ENCODE measurements around the gene AKT2. TPM values are rescaled to one million over a fixed set of nuclear protein-coding genes. Genes with fewer than 3 reads are reported as not detected.
A peak's percentile ranks its signal among the peaks of the same experiment; 100 is the strongest.

Gene AKT2
- total RNA-seq, 1 experiment from 2014 or later = 146 TPM

GRCh38 chr19:40236366-40236765 is 48.8 kb downstream of the AKT2 start:
- DNase-seq (ENCODE audit: low spot score) = no peak
- TF ChIP-seq CTCF (conservative IDR thresholded peaks at IDR 0.05; ENCODE audit: low read depth, low read length) (no peak), EZH2 (IDR thresholded peaks at IDR 0.05; ENCODE audit: borderline replicate concordance, low read depth, low read length, poor library complexity, severe bottlenecking) (no peak)
- Histone ChIP-seq H3K4me1 (ENCODE audit: insufficient read depth, low read length, poor library complexity, severe bottlenecking) (no peaks in the 10 kb centered on the region), H3K27ac (ENCODE audit: low read depth, low read length, poor library complexity, severe bottlenecking) (no peak overlapping the region), H3K27me3 (replicated peaks; ENCODE audit: insufficient read depth, low read depth, low read length, poor library complexity) (no peaks in the 10 kb centered on the region), H3K36me3 (ENCODE audit: insufficient read depth, low read length, poor library complexity, severe bottlenecking) (peaks cover 35% of the 10 kb centered on the region), H3K9me3 (ENCODE audit: low read depth, low read length, poor library complexity, severe bottlenecking) (no peaks in the 10 kb centered on the region), H3K4me3 (ENCODE audit: low read depth, low read length, poor library complexity, severe bottlenecking) (no peak overlapping the region)
- ChIA-PET POLR2A (ENCODE audit: low non-redundant PET) (no interaction called here), CTCF (no interaction called here)
- intact Hi-C loops (cut with micrococcal nuclease; ENCODE audit: unreplicated experiment) = no loop called here
- no TSS peak for BruUV-seq (replicated peaks)

- ChIA-PET POLR2A (ENCODE audit: low non-redundant PET) (no interaction called here), CTCF (no interaction called here)
These were observed 49.2 kb downstream of the AKT2 start for GRCh38 chr19:40236026-40236355.

GRCh38 chr19:40235238-40236025 is 49.7 kb downstream of the AKT2 start:
- H3K27me3 ChIP-seq (replicated peaks; ENCODE audit: insufficient read depth, low read depth, low read length, poor library complexity) = no peaks in the 10 kb centered on the region
- H3K9me3 ChIP-seq (ENCODE audit: low read depth, low read length, poor library complexity, severe bottlenecking) = no peaks in the 10 kb centered on the region
- no peak for DNase-seq (ENCODE audit: low spot score)
- H3K36me3 ChIP-seq (ENCODE audit: insufficient read depth, low read length, poor library complexity, severe bottlenecking) = peaks cover 35% of the 10 kb centered on the region
- peaks cover 3% of the 10 kb centered on the region for H3K4me1 ChIP-seq (ENCODE audit: insufficient read depth, low read length, poor library complexity, severe bottlenecking)
- no peak overlapping the region for H3K27ac ChIP-seq (ENCODE audit: low read depth, low read length, poor library complexity, severe bottlenecking)
- intact Hi-C loops (cut with micrococcal nuclease; ENCODE audit: unreplicated experiment) = no loop called here
- POLR2A ChIA-PET (ENCODE audit: low non-redundant PET) = no interaction called here
- CTCF ChIA-PET = no interaction called here
- peak; percentile 36 for TF ChIP-seq CTCF (conservative IDR thresholded peaks at IDR 0.05; ENCODE audit: low read depth, low read length)
- TF ChIP-seq EZH2 (IDR thresholded peaks at IDR 0.05; ENCODE audit: borderline replicate concordance, low read depth, low read length, poor library complexity, severe bottlenecking) = no peak
- BruUV-seq (replicated peaks) = no TSS peak
- no peak overlapping the region for H3K4me3 ChIP-seq (ENCODE audit: low read depth, low read length, poor library complexity, severe bottlenecking)

More at GRCh38 chr19:40236026-40236355, 49.2 kb downstream of the AKT2 start:
- Histone ChIP-seq H3K27ac (ENCODE audit: low read depth, low read length, poor library complexity, severe bottlenecking) (no peak overlapping the region), H3K9me3 (ENCODE audit: low read depth, low read length, poor library complexity, severe bottlenecking) (no peaks in the 10 kb centered on the region), H3K27me3 (replicated peaks; ENCODE audit: insufficient read depth, low read depth, low read length, poor library complexity) (no peaks in the 10 kb centered on the region), H3K36me3 (ENCODE audit: insufficient read depth, low read length, poor library complexity, severe bottlenecking) (peaks cover 35% of the 10 kb centered on the region), H3K4me3 (ENCODE audit: low read depth, low read length, poor library complexity, severe bottlenecking) (no peak overlapping the region), H3K4me1 (ENCODE audit: insufficient read depth, low read length, poor library complexity, severe bottlenecking) (no peaks in the 10 kb centered on the region)
- no peak; the same call in 1 of the 2 replicates for TF ChIP-seq CTCF (conservative IDR thresholded peaks at IDR 0.05; ENCODE audit: low read depth, low read length)
- no peak for TF ChIP-seq EZH2 (IDR thresholded peaks at IDR 0.05; ENCODE audit: borderline replicate concordance, low read depth, low read length, poor library complexity, severe bottlenecking)
- no peak for DNase-seq (ENCODE audit: low spot score)
- intact Hi-C loops (cut with micrococcal nuclease; ENCODE audit: unreplicated experiment) = no loop called here
- no TSS peak for BruUV-seq (replicated peaks)
